GM23338 (cell line): ENCODE data around the gene MYO7B.
"Not testable (repeated sequence)": the region's sequence is repeated elsewhere in the genome, so short reads cannot be mapped to it uniquely, and the experiment has no call there.

Experiments used
- CREB1 ChIP-seq: fragments of 250-450 bp; sonication (Bioruptor Pico); IDR thresholded peaks from 2 replicates; pipeline ENCODE4 v1.5.0; 2020; ENCODE audit warnings: low read depth, mild to moderate bottlenecking, moderate library complexity
- CTCF ChIP-seq, 2 experiments: fragments of 200-600 bp in 1 of 2; sonication (generic) in 1 of 2; conservative IDR thresholded peaks; 2 replicates each; pipeline versions ENCODE4 v1.5.1 to v1.6.1; 2016 to 2017; ENCODE audit warnings: antibody characterized with exemption in 2 of 2, low read depth in 2 of 2, mild to moderate bottlenecking in 2 of 2, moderate library complexity in 1 of 2
- ETS1 ChIP-seq: IDR thresholded peaks from 2 replicates; pipeline ENCODE4 v1.6.1; 2016; ENCODE audit warnings: antibody characterized with exemption
- EZH2 ChIP-seq: fragments of 200-600 bp; sonication (generic); IDR thresholded peaks from one replicate; pipeline ENCODE4 v1.8.0; 2017; ENCODE audit warnings: antibody characterized with exemption, mild to moderate bottlenecking, low read depth; ENCODE audit not compliant: unreplicated experiment
- EZH2phosphoT487 ChIP-seq: fragments of 200-600 bp; sonication (generic); IDR thresholded peaks from one replicate; pipeline ENCODE4 v1.8.1; 2018; ENCODE audit warnings: antibody characterized with exemption; ENCODE audit not compliant: unreplicated experiment
- JUNB ChIP-seq: IDR thresholded peaks from one replicate; pipeline ENCODE4 v1.6.1; 2016; ENCODE audit warnings: antibody characterized with exemption; ENCODE audit not compliant: unreplicated experiment
- NANOG ChIP-seq: IDR thresholded peaks from 2 replicates; pipeline ENCODE4 v1.6.1; 2016; ENCODE audit warnings: antibody characterized with exemption, borderline replicate concordance
- POLR2AphosphoS5 ChIP-seq: IDR thresholded peaks from 2 replicates; pipeline ENCODE4 v1.6.1; 2016; ENCODE audit warnings: antibody characterized with exemption, low read depth
- REST ChIP-seq: IDR thresholded peaks from one replicate; pipeline ENCODE4 v1.6.1; 2018; ENCODE audit warnings: antibody characterized with exemption; ENCODE audit not compliant: unreplicated experiment
- STAT1 ChIP-seq: IDR thresholded peaks from one replicate; pipeline ENCODE4 v1.6.1; 2016; ENCODE audit warnings: antibody characterized with exemption; ENCODE audit not compliant: unreplicated experiment
- ZNF462 ChIP-seq: fragments of 250-450 bp; sonication (Bioruptor Pico); IDR thresholded peaks from 2 replicates; pipeline ENCODE4 v1.5.0; 2020; ENCODE audit warnings: mild to moderate bottlenecking, moderate library complexity

- TF ChIP-seq POLR2AphosphoS5; CTCF (conservative IDR thresholded peaks at IDR 0.05; ENCODE audit: low read depth in 2 of 2); JUNB; EZH2; EZH2phosphoT487; ZNF462 (CRISPR knock-in tag); NANOG; STAT1; ETS1; CREB1 (CRISPR knock-in tag); REST: not testable (repeated sequence)
Observed at GRCh38 chr2:127529416-127529815, 6.1 kb upstream of the MYO7B start.
